HTR-8/SVneo (cell line): ENCODE data around the gene ESRRA.
"Not testable (repeated sequence)": the region's sequence is repeated elsewhere in the genome, so short reads cannot be mapped to it uniquely, and the experiment has no call there.

ENCODE experiments used
- DNase-seq: peaks from one replicate; pipeline ENCODE4 v3.0.0; 2011; ENCODE audit warnings: low spot score, mixed read lengths; ENCODE audit not compliant: insufficient read length
- FAIRE-seq: peaks from 2 replicates; lab custom pipeline; 2011; peaks lifted over from hg19 to GRCh38; lab: Jason Lieb, UNC

ESRRA gene

GRCh38 chr11:64306876-64307622 lies 1.7 kb downstream of the ESRRA start:
- DNase-seq (no peak), FAIRE-seq (no peak)

- FAIRE-seq, DNase-seq: not testable (repeated sequence)
Observed at GRCh38 chr11:64307795-64308194, 2.5 kb downstream of the ESRRA start.

- no peak for DNase-seq
Observed at GRCh38 chr11:64312947-64313346, 7.6 kb downstream of the ESRRA start.

GRCh38 chr11:64313491-64314145 lies 8.3 kb downstream of the ESRRA start:
- FAIRE-seq = no peak

More at GRCh38 chr11:64312947-64313346, 7.6 kb downstream of the ESRRA start:
- FAIRE-seq = no peak

GRCh38 chr11:64314146-64314804 lies 9.0 kb downstream of the ESRRA start:
- FAIRE-seq (no peak), DNase-seq (no peak)

More at GRCh38 chr11:64313491-64314145, 8.3 kb downstream of the ESRRA start:
- no peak for DNase-seq

- FAIRE-seq (no peak), DNase-seq (no peak)
Observed at GRCh38 chr11:64314805-64315561, 9.7 kb downstream of the ESRRA start.

GRCh38 chr11:64315667-64316526 lies 10.6 kb downstream of the ESRRA start:
- not testable (repeated sequence) for FAIRE-seq, DNase-seq

- no peak for FAIRE-seq
- DNase-seq = no peak
Observed at GRCh38 chr11:64316672-64317324, 11.5 kb downstream of the ESRRA start.

GRCh38 chr11:64317325-64317960 lies 12.1 kb downstream of the ESRRA start, which contains the start of gene TRMT112:
TSS of gene TRMT112 (minus strand) at chr11:64317559. CDS start at chr11:64317526, 33 bp downstream.
- DNase-seq = peak; percentile 94
- FAIRE-seq = peak; percentile 72

GRCh38 chr11:64317961-64318765 lies 12.8 kb downstream of the ESRRA start, which contains the start of gene PRDX5:
TSS of gene PRDX5 (plus strand) at chr11:64318121. CDS start at chr11:64318216, 95 bp downstream.
- FAIRE-seq (peak; percentile 96), DNase-seq (peak; percentile 93)

GRCh38 chr11:64318766-64319761 lies 13.7 kb downstream of the ESRRA start:
- FAIRE-seq = no peak

GRCh38 chr11:64320556-64320955 lies 15.2 kb downstream of the ESRRA start:
- no peak for FAIRE-seq

More at GRCh38 chr11:64318766-64319761, 13.7 kb downstream of the ESRRA start:
- no peak for DNase-seq

GRCh38 chr11:64321026-64321425 lies 15.7 kb downstream of the ESRRA start:
- DNase-seq = no peak
- no peak for FAIRE-seq

More at GRCh38 chr11:64320556-64320955, 15.2 kb downstream of the ESRRA start:
- DNase-seq = no peak

GRCh38 chr11:64321533-64321932 lies 16.2 kb downstream of the ESRRA start:
- FAIRE-seq (no peak), DNase-seq (no peak)

- FAIRE-seq = no peak
- no peak for DNase-seq
Observed at GRCh38 chr11:64322925-64323260, 17.6 kb downstream of the ESRRA start.

GRCh38 chr11:64323373-64323772 lies 18.0 kb downstream of the ESRRA start:
- DNase-seq (no peak), FAIRE-seq (no peak)
